GM13977 (cell line): ENCODE results near the gene WDFY2.
"Not testable (repeated sequence)": the region's sequence is repeated elsewhere in the genome, so short reads cannot be mapped to it uniquely, and the experiment has no call there.

Experiments
- DNase-seq: peaks from one replicate; pipeline ENCODE4 v3.0.0; 2012; ENCODE audit warnings: low spot score
- in situ Hi-C: fragments of 300-500 bp; cut with MboI; formaldehyde crosslinking; loops from one replicate; pipeline ENCODE4 v1.12.0; 2022; ENCODE audit warnings: low sequenced_read_pairs, low pct_unique_long_range_greater_than_20kb, mixed read lengths, inconsistent platforms; ENCODE audit not compliant: unreplicated experiment
- TF ChIP-seq, protein P1 (sequence below): IDR thresholded peaks from 2 replicates; pipeline ENCODE4 v1.5.1; 2012; ENCODE audit warnings: mild to moderate bottlenecking, control low read depth; ENCODE audit not compliant: insufficient read depth; ENCODE audit errors: extremely low read depth, missing control alignments

WDFY2 gene

GRCh38 chr13:51637852-51638215 lies 53.6 kb downstream of the WDFY2 start:
- in situ Hi-C loops, result no loop called here
- TF ChIP-seq, protein P1, sequence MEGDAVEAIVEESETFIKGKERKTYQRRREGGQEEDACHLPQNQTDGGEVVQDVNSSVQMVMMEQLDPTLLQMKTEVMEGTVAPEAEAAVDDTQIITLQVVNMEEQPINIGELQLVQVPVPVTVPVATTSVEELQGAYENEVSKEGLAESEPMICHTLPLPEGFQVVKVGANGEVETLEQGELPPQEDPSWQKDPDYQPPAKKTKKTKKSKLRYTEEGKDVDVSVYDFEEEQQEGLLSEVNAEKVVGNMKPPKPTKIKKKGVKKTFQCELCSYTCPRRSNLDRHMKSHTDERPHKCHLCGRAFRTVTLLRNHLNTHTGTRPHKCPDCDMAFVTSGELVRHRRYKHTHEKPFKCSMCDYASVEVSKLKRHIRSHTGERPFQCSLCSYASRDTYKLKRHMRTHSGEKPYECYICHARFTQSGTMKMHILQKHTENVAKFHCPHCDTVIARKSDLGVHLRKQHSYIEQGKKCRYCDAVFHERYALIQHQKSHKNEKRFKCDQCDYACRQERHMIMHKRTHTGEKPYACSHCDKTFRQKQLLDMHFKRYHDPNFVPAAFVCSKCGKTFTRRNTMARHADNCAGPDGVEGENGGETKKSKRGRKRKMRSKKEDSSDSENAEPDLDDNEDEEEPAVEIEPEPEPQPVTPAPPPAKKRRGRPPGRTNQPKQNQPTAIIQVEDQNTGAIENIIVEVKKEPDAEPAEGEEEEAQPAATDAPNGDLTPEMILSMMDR, result no peak
- no peak for DNase-seq

DNA sequence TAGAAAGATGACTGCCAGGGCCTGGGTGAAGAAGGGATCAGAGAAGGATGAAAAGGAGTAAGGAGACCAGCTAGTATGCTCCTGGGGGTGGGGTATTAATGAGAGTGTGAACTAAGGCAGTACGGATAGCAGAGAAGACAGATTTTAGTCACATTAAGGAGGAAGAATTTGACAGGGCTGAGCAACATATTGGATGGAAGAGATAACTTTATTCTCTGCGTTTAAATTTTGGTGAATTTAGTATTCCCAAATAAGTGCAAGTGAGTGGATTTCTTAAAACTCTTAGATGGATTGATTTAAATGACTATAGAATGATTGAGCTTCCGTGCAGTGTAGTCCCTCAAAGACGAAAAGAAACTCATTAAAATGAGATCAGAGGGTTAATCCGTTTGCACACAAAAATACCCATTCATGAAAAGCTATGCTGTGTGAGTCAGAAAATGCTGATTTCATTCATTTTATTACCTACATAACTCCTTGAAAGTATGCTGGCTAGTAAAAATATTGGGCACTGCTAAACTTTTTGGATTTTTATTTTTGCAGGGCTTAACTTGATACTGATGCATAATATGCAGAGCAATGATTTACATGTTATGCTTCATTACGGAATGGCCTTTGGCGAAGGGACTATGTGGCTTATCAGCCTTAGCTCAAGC lies 54.1 kb downstream of the WDFY2 start:
- DNase-seq, result no peak
- TF ChIP-seq, protein P1, result no peak
- in situ Hi-C loops, result no loop called here

- TF ChIP-seq, protein P1, result no peak
- no peak for DNase-seq
Measured at GRCh38 chr13:51639171-51639570, 54.9 kb downstream of the WDFY2 start.

GRCh38 chr13:51640696-51641095 lies 56.4 kb downstream of the WDFY2 start:
- in situ Hi-C loops, DNase-seq: not testable (repeated sequence)

More at GRCh38 chr13:51639171-51639570, 54.9 kb downstream of the WDFY2 start:
- in situ Hi-C loops, result no loop called here

DNA sequence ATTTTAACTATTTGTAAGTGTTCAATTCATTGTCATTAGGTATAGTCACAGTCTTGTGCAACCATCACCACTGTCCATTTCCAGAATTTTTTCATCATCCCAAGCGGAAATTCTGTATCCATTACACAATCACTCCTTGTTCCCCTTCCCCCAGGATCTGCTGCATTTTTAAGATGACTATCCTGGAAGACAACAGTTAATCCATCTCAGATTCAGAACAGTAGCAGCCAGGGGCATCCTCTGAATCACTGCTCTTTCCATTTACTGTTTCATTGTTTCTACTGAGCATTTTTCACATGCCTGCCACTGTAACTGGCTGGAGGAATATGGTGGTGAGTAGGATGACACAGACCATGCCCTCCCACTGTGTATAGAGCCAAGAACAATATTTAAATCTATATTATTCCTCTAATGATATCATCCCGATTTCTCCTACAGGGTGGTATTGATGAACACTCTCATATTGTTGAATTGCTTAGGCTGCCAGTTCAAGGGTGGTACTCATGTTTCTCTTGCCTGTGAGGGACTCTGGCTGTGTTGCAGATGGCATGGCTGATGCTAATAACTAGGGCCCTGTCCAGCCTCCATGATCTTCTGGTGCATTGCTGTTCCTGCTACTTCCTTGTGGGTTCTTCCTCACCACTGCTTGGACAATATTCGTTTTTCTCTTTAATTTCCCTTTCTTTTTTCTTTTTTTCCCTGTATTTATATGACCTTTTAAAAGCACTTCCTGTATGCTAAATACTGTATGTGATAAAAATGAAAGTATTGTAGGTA lies 59.0 kb downstream of the WDFY2 start:
- TF ChIP-seq, protein P1, result no peak
- DNase-seq, result no peak
- in situ Hi-C loops, result no loop called here

DNA sequence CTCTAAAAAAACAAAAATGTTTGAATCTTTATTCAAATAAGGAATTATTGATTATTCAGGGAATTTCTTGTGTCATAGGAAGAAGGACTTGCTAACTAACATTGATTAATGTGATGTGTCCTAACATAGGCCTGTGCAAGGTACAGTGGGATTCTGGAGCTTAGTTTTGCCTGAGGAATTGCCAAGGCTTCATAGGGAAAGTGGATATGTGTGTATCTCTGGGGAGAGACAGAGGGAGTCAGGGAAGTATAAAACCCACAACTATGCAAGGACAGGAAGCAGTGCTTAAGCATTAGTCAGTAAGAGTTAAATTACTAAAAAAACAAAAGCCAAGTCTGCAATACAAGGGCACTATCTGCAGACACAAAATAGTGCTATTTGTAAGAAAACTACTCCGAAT lies 59.6 kb downstream of the WDFY2 start:
- TF ChIP-seq, protein P1, result no peak
- DNase-seq, result no peak
- in situ Hi-C loops, result no loop called here

DNA sequence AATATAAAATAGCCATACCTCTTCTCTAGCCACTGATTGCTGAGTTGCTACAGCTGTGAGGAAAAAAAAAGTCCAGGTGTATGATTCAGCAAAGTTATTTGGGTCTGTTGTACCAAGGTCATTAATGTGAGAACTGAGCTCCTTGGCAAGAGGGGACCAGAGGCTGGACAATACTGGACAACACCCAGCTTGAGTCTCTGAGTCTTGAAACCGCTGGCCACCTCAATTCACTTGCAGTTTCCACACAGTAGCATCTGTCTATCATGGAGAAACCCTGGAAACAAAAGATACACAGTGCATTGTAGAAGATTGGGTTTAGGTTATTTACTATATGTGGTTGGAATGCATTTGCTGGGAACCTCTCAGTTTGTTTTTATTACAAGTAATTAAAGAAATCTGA lies 60.4 kb downstream of the WDFY2 start:
- in situ Hi-C loops, result no loop called here
- TF ChIP-seq, protein P1, result no peak
- no peak for DNase-seq
